Ishikawa (cell line): ENCODE data around the gene PCDHA8.

Experiments used
- CREB1 ChIP-seq: IDR thresholded peaks from 2 replicates; pipeline ENCODE4 v1.6.1; 2012; ENCODE audit warnings: low read depth
- EGR1 ChIP-seq: IDR thresholded peaks from 2 replicates; pipeline ENCODE4 v1.6.1; 2012
- EP300 ChIP-seq: IDR thresholded peaks from 2 replicates; pipeline ENCODE4 v1.6.1; 2012; ENCODE audit warnings: borderline replicate concordance
- RAD21 ChIP-seq: IDR thresholded peaks from 2 replicates; pipeline ENCODE4 v1.6.1; 2012; ENCODE audit warnings: low read depth
- TCF12 ChIP-seq: IDR thresholded peaks from 2 replicates; pipeline ENCODE4 v1.6.1; 2012; ENCODE audit warnings: low read depth
- YY1 ChIP-seq: IDR thresholded peaks from 2 replicates; pipeline ENCODE4 v1.6.1; 2012; ENCODE audit warnings: low read depth
- TF ChIP-seq, protein P1 (sequence below): IDR thresholded peaks from 2 replicates; pipeline ENCODE4 v1.6.1; 2012
- TF ChIP-seq, protein P2 (sequence below): IDR thresholded peaks from 2 replicates; pipeline ENCODE4 v1.6.1; 2012; ENCODE audit warnings: low read depth, mild to moderate bottlenecking

DNA sequence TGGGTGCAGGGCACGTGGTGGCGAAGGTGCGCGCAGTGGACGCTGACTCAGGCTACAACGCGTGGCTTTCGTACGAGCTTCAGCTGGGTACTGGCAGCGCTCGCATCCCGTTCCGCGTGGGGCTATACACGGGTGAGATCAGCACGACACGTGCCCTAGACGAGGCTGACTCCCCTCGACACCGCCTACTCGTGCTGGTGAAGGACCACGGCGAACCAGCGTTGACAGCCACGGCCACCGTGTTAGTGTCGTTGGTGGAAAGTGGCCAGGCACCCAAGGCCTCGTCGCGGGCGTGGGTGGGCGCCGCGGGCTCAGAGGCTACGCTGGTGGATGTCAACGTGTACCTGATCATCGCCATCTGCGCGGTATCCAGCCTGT lies 44.3 kb upstream of the PCDHA8 start:
- TF ChIP-seq YY1 (no peak), EP300 (no peak), CREB1 (no peak), RAD21 (no peak), EGR1 (no peak), TCF12 (no peak)
- TF ChIP-seq, protein P1, sequence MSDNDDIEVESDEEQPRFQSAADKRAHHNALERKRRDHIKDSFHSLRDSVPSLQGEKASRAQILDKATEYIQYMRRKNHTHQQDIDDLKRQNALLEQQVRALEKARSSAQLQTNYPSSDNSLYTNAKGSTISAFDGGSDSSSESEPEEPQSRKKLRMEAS: no peak
- TF ChIP-seq, protein P2, sequence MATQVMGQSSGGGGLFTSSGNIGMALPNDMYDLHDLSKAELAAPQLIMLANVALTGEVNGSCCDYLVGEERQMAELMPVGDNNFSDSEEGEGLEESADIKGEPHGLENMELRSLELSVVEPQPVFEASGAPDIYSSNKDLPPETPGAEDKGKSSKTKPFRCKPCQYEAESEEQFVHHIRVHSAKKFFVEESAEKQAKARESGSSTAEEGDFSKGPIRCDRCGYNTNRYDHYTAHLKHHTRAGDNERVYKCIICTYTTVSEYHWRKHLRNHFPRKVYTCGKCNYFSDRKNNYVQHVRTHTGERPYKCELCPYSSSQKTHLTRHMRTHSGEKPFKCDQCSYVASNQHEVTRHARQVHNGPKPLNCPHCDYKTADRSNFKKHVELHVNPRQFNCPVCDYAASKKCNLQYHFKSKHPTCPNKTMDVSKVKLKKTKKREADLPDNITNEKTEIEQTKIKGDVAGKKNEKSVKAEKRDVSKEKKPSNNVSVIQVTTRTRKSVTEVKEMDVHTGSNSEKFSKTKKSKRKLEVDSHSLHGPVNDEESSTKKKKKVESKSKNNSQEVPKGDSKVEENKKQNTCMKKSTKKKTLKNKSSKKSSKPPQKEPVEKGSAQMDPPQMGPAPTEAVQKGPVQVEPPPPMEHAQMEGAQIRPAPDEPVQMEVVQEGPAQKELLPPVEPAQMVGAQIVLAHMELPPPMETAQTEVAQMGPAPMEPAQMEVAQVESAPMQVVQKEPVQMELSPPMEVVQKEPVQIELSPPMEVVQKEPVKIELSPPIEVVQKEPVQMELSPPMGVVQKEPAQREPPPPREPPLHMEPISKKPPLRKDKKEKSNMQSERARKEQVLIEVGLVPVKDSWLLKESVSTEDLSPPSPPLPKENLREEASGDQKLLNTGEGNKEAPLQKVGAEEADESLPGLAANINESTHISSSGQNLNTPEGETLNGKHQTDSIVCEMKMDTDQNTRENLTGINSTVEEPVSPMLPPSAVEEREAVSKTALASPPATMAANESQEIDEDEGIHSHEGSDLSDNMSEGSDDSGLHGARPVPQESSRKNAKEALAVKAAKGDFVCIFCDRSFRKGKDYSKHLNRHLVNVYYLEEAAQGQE: no peak
